HG02759 (cell line): ENCODE results near the gene PLEKHN1.
"Not testable (repeated sequence)": the region's sequence is repeated elsewhere in the genome, so short reads cannot be mapped to it uniquely, and the experiment has no call there.

Experiments
- ATAC-seq: cut with Tn5 transposase; IDR thresholded peaks from one replicate; pipeline ENCODE4 v1.9.1; 2021; ENCODE audit warnings: mild to moderate bottlenecking, moderate library complexity; ENCODE audit not compliant: unreplicated experiment

The PLEKHN1 gene

DNA sequence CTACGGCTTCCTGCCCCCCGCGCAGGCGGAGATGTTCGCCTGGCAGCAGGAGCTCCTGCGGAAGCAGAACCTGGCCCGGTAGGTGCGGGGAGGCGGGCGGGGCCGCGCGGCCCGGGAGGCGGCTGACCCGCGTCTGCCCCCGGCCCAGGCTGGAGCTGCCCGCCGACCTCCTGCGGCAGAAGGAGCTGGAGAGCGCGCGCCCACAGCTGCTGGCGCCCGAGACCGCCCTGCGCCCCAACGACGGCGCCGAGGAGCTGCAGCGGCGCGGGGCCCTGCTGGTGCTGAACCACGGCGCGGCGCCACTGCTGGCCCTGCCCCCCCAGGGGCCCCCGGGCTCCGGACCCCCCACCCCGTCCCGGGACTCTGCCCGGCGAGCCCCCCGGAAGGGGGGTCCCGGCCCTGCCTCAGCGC is 23.9 kb upstream of the PLEKHN1 start:
- no peak for ATAC-seq

DNA sequence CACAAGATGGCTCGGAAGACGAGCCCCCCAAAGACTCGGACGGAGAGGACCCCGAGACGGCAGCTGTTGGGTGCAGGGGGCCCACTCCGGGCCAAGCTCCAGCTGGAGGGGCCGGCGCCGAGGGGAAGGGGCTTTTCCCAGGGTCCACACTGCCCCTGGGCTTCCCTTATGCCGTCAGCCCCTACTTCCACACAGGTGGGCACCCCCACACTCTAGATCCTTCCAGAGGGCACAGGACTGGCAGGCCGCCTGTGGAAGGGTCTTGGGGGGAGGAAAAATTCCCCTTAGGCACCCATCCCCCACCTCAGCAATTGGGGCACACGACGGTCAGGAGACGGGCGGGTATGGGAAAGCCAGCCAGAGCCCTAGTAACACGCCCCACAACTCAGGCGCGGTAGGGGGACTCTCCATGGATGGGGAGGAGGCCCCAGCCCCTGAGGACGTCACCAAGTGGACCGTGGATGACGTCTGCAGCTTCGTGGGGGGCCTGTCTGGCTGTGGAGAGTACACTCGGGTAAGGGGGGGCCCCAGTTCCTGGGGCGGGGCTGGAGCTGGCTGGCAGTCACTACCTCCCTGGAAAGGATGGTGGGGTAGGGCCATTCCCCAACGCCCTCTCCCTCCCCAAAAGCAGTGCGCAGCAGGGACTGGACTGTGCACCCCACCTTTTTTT is 23.3 kb upstream of the PLEKHN1 start:
- ATAC-seq: no peak

DNA sequence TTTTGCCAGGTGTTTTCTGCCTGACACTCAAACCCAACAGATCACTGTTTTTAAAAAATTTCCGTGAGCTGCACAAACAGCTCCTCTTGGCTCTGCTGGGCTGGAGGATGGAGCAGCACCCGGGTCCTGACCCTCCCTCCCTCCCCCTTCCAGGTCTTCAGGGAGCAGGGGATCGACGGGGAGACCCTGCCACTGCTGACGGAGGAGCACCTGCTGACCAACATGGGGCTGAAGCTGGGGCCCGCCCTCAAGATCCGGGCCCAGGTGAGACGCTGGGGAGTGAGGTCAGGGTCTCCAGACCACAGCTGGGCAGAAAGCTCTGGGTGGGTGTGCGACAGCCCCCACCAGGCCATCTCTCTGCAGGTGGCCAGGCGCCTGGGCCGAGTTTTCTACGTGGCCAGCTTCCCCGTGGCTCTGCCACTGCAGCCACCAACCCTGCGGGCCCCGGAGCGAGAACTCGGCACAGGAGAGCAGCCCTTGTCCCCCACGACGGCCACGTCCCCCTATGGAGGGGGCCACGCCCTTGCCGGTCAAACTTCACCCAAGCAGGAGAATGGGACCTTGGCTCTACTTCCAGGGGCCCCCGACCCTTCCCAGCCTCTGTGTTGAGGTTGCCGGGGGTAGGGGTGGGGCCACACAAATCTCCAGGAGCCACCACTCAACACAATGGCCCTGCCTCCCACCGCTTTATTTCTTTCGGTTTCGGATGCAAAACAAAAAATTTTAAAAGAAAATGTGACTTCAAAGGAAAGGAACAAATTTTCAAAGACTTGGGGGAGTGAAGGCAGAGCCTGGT is 22.5 kb upstream of the PLEKHN1 start:
- ATAC-seq: no peak

DNA sequence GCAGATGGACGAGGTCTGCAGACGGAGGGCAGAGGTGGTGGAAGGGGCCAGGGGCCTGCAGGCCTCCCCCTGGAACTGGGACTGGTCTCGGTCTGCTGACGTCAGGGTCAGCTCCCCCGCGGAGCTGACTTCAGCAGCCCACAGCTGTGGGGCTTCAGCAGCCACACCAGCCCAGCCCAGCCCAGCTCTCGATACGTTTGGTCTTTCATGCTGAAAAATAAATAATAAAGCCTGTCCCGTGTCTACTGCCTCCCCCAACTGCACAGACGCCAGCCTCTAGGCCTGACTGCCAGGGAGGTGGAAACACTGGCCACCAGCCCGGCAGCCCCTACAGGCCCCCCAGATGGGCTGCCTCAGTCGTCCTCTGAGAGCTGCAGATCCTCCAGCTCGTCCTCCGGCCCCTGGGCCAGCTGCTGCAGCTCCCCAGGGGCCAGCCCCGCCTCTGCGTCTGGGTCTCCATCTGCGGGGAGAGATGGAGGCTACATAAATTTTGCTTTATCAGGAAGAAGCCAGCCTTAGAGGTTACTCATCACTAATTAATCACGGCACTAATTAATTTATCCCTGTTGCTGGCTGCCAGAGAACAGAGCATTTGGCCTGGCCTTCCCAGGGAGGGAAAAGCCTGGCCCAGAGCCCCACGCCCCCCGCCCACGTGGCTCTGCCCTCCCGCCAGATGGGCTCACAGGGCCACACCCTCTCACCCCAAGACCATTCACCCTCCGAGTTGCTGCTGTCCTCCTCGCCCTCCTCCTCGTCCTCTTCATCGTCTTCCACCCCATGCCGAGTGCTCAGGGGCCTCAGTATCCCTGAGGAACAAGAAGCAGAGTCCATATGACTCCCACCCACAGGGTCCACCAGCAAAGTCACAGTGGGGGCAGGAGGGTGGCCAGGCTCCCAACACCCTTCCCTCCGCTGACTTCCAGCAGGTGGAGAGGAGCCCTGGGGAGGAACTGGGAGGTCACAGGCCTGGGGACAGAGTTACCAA is 21.6 kb upstream of the PLEKHN1 start:
- no peak for ATAC-seq

DNA sequence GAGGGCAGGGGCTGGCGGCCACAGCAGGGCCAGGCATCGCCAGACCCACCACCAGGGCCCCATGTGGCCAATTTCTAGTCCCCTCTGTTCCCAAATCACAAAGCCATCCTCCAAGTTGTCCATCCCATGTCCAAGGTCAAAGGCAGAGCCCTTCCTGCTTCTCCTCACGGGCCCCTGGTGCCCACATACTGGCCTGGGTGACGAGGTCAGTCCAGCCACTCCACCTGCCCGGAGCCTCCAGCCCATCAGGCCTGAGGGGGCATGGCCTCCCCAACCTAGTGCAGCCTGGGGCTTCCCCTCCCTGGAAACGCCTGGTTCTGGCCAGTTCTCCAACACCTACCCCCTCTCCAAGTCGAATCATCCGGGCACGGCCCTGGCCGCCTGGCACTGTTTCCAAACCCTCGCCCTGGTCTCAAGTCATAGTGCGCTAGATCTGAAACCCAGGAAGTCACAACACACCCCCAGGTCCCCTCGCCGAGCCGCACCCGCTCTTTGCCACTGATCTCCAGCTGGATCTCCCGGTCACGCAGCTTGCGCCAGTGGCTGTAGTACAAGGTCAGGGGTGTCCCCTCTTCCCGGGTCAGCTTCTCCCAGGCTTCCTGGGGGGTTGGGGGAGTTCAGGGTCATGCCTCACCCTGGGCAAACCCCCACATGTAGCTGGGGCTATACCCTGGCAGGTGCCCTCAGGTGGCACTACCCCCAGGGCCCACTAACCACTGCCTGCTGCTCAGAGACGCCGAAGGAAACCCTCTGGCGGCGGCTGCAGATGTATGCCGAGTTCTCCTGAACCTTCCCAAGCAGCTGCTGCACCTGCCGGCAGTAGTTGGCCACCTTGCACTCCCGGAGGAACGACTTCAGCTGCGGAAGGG is 20.4 kb upstream of the PLEKHN1 start:
- ATAC-seq: no peak

DNA sequence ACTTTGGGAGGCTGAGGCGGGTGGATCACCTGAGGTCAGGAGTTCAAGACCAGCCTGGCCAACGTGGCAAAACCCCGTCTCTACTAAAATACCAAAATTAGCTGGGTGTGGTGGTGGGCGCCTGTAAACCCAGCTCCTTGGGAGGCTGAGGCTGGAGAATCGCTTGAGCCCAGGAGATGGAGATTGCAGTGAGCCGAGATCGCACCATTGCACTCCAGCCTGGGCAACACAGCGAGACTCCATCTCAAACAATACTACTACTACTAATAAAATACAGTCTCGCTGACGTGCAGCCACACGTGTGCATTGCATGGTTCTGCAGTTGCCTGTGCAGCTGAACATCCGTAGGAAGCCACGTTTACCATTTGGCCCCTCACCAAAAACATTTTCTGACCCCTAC is 19.5 kb upstream of the PLEKHN1 start:
- not testable (repeated sequence) for ATAC-seq

DNA sequence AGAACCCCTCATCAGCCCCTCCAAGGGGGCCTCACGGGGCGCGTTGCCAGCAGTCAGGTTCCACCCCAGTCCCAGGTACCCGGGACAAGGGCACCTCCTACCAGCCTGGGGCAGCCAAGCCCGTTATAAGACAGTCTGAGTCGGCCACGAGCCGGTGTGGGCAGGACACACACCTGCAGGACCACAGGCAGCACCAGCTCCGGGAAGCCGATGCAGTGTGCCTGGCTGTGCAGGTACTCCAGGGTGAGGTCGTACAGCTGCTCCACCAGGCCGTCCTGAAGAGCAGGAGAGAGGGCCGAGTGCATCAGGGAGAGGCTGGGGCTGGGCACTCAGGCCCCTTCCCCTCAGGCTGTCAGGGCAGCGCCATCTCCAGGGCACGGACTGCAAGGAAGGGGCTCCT is 18.3 kb upstream of the PLEKHN1 start:
- ATAC-seq: no peak

DNA sequence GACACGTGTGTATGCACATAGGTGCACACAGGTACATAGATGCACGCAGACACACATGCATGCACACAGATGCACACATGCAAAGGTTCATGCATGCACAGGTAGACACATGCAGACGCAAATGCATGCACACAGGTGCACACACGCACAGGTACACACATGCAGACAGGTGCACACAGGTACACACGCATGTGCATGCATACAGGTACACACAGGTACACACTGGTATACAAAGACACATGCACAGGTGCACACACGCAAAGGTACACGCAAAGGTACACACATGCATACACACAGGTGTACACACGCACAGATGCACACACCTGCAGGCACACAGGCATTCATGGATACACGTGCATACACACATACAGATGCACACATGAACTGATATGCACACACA is 16.0 kb upstream of the PLEKHN1 start:
- ATAC-seq: no peak

DNA sequence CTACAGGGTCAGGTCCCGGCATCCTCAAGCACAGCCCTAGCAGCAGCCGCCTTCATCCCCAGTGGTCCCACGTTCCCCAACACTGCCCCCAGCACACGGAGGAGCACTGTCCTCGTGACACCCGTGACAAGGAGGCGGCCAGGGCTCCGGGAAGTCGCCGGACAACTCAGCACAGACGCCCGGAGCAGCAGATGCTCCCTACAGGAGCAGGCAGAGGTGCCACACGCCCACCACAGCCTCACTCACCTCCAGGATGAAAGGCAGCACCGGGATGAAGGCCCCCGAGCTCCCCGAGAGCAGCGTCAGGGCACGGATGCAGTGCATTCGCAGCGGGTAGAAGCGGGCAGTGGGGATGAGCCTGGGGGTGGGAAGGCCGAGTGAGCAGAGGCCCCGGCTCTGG is 15.4 kb upstream of the PLEKHN1 start:
- no peak for ATAC-seq

DNA sequence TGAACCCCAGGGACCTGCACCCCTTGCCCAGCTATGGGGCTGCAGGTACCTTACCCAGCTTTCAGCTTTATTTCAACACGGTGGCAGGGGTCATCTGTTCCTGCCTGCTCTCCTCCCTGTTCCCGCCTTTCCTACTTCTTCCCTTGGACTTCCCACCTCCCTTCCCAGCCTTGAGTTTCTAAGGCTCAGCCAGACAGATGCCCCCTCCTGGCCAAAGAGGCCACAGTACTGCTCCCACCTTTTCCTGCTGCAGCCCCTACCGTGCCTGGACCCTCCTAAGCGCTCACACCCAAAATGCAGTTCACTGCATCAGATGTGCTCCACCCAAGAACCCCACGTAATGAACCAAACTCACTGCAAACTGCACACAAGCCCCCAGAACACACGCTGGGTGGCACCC is 14.9 kb upstream of the PLEKHN1 start:
- ATAC-seq: no peak

DNA sequence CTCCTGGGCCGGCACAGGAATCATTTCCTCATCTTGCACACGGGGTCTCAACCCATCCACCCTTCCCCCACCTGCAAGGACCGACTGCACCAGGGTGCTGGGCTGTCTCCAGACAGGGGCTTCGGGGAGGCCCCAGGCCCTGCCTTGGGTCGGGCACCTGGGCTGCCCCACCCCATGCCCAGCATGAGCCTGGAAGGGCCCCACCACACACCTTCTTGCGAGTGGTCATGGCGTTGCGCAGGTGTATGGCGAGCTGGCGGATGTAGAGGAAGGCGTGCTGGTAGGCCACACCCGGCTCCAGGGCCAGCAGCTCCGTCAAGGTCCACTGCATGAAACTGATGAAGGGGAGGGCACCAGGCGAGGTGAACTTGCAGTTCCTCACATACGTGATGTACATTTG is 14.1 kb upstream of the PLEKHN1 start:
- ATAC-seq: no peak

DNA sequence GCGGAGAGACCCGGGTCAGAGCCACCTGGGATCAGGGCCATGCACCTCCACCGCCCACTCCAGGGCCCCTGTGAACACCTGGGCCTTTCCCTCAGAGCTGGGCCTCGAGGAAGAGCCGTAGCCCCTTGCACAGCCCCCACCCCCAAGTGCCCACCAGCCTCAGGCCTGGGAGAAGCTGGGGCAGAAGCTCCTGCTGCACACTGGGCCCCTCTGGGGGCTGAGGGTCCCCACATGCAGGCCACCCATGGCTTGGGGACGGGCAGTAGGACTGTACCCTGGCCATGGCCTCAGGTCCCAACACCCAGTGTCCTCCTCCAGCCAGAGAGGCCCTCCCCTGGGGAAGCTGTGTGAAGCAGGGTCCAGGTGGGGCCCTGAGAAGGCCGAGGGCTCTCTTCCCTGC is 13.7 kb upstream of the PLEKHN1 start:
- ATAC-seq: no peak

DNA sequence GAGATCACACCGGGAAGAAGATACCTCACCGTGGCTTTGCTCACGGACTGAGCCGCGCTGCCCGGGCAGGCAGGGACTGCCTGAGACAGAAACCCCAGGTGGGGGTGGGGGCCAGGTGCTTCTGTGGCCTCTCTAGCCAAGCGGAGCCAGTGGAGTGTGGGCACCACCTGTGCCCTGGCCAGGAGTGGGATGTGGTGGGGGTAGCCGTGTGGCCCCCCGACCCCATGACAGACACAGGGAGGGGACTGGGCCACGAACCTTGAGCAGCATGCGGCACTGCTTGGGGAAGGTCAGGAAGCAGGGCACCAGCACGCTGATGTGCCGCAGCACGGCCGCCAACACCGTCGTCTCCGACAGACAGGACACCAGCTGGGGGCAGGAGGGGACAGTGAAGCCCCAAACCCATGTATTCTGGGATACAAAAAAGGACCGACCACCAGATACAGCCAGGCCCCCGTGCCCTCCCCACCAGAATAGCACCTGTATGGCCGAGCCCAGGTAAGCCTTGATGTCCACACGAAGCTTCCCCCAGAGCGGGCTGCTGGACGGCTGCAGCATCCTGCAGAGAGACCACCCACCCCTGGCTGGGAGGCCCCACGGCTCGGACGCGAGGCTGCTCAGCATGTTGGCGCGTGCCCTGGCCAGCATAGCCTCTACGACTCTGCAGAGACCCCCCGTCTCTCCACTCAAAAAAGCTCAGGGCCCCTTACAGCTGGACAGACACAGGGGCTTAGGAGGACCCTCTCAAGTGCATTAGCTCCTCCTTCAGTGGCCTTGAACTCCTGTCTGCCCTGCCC is 12.6 kb upstream of the PLEKHN1 start:
- ATAC-seq: no peak

DNA sequence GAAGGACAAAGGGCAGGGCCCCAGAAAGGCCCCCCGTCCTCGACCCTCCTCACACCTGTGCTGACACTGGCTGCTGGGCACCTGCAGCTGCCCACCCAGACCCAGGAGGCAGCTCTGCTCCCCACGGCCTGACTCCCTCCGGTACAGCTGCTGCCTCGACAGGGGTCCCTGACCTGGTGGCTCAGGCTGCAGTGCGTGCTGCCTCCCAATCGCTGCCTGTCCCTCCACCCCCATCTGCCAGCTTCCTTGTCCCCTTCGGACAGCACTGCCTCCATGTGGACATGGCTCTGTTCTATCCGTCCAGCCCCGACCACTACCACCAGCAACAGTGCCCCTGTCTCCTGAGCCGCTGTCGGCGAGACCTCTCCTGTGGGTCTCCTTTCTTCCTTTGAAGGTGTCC is 11.4 kb upstream of the PLEKHN1 start:
- ATAC-seq: no peak

DNA sequence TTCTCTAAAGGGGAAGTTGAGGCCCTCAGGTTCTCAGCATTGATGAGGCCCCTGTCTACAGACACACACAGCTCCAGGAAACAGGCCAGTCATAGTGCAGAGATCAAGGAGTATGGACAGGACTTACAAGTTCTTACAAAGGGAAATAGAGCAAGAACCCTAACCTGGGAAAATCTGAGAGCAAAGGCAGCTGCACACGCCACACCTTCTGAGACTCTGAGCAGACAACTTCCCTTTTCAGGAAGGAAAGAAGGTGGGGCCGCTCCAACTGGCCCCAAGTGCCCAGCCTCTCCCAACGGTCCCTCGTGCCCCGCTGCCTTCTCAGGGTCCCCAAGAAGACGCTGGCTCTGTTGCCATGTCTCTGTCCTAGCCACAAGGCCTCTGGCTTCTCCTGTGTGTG is 10.8 kb upstream of the PLEKHN1 start:
- ATAC-seq: no peak

DNA sequence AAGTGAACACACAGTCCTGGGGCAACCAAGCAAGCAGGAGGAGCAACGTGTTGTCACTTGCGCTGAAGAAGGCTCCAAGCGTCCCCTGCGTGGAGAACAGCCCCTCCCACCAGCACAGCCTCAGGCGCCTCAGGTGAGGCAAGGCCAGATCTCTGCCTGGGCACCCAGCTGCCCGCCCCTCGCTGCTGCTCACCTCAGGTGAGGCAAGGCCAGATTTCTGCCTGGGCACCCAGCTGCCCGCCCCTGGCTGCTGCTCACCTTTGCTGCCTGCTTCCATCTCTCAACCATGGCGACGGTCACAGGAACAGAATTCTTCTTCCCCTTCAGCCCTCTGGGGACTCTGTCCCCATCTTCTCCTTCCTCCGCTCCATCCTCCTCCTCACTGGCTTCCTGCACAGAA is 9.6 kb upstream of the PLEKHN1 start:
- ATAC-seq: no peak

DNA sequence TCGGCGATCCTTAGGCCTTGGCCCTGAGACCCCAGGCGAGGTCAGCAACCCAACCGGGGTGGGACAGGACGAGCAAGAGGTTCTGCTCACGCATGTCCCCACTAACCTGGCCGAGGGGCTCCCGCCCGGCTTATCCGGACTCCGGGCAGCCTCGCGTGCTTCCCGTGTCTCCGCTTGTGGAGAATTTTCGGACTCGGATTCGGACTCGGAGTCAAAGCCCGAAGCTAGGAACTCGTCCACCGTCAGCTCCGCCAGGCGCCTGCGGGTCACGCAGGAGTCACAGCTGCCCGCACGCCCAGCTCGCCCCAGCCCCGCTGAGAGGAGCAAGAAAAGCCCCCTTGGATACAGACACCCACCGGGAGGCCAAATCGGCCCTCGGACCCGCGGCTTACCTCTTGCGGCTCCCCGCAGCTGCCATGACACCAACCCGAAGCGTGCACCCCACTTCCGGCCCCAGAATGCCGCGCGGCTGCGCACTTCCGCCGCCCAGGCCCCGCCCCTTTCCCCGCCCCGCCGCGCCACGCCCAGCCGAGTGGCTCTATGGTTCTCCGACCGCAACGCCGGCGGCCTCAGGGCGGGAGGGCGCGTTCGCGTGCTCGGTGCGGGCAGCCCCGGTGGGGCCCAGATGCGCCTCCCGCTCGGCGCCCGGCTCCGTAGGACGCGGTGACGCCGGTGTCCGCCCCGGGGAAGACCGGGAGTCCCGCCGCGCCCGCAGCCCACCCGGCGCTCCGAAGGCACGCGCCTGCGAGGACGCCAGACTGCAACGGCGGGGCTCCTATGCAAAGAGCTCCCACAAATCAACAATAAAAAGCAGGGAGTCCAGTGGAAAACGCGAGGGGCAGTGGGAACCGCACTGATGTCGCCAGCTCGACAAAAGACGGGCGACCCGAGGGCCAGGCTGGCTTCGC is 7.2 kb upstream of the PLEKHN1 start, which contains the start of gene NOC2L:
Gene NOC2L, minus strand, starts transcription at position 434 of the 908 bp plus-strand sequence. Its CDS starts 16 bp downstream, at position 418.
- ATAC-seq: peak; percentile 79

DNA sequence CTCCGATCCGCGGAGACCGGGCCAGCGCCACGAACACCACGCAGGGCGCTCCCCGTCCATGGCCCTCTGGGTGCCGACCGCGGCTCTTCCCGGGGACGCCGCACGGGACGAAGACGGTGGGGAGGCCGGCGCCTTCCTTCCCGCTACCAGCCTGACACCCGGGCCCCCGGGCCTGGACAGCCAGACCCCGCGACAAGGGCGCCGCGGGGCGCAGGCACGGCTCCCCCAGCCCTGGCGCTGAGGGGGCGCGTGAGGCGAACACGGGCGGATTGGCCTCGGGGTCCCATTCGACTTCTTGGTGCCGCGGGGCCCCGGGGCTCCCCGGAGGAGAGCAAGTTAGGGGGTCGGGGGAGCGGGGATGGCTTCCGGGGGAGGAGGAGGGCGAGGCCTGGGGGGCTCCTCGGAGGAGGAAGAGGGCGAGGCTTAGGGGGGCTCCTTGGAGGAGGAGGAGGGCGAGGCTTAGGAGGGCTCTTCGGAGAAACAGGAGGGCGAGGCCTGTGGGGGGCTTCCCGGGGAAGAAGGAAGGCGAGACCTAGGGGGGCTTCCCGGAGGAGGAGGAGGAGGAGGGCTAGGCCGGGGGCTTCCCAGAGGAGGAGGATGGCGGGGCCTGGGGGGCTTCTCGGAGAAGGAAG is 6.4 kb upstream of the PLEKHN1 start:
- no peak for ATAC-seq
